NCI-H2196 (cell line): Measurements from ENCODE around the gene MYDGF.

Source experiments
- DNase-seq: peaks from one replicate; lab custom pipeline; 2025; ENCODE audit not compliant: unreplicated experiment; lab: John Stamatoyannopoulos, UW

MYDGF gene

DNA sequence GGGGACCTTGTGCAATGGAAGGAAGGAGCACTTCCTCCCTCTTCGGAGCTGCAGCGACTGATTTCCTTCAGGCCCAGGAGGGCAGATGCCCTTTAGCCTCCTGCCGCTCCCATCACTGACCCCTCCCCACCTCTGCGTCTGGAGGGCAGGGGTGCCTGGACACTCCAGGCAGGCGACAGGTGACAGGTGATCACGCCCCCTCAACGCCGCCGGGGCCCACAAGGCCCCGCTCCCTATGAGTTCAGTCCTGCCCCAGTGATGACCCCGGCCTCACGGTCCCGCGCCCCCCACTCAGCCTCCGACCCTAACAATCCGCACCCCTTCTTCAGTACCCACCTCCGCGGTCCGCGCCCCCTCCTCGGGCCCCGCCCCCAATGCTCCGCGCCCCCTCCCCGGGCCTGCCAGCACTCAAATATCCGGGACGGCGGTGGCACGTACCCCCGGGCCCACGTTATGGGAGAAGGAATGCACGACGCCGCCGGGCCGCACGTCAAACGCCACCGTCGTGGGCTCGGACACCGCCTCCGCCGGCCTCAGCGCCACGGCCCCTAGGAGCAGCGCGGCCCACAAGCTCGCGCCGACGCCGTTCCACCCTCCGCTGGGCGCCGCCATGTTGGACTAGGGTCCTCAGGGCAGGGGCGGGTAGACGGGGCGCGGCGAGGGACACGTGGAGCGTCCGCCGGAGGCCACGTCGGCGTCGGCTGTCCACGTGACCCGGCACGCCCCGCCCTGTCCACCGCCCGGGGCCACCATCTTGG, at the start of gene MYDGF:
Gene MYDGF (minus strand): TSS at position 620 of the 758 bp plus-strand sequence. CDS start 8 bp downstream, at position 612.
- DNase-seq, result peak; percentile 93

DNA sequence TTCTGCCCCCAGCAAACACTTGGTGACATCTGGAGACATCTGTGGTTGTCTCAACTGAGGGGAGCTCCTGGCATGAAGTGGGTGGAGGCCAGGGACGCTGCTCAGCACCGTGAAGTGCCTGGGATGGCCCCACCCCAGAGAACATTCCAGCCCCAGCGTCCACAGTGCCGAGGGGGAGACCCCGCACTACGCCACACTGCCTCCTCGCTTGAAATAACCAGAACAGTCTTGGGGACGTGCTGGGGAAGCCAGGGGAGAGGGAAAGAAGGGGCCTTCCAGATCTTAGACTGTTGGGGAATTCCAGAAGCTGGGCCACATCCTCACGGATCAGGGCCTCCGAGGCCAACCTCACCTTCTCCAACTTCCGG, 49.3 kb upstream of the MYDGF start:
- DNase-seq, result no peak

DNA sequence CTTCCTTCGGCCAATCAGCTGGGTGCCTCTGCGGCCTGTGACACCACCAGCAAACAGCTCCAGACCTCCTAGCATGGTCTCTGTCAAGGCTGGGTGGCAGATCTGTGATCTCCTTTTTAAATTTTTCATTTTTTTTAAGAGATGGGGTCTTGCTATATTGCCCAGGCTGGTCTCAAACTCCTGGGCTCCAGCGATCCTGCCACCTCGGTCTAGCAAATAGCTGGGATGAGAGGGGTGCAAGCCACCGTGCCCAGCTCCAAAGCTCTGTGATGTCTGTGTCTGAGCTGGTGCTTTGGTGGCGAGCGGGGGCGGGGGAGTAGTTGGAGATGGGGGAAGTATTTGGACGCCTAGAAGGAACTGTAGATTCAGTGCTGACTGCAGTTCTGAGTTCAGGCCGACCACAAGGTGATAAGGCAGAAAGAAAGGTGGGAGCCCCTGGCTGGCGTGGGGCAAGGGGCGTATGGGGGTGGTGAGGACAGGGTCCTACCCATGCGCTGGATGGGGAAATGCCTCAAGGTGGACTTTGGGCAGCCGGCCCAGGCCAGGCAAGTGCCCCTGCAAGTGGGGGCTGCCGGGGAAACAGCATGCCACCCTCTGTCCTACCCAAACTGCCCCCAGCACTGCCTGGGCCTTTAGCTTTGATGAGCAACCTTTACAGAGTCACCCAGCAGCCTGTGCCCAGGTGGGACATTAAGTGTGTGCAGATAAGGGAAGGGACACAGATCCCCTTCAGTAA, 48.0 kb upstream of the MYDGF start:
- DNase-seq, result no peak

DNA sequence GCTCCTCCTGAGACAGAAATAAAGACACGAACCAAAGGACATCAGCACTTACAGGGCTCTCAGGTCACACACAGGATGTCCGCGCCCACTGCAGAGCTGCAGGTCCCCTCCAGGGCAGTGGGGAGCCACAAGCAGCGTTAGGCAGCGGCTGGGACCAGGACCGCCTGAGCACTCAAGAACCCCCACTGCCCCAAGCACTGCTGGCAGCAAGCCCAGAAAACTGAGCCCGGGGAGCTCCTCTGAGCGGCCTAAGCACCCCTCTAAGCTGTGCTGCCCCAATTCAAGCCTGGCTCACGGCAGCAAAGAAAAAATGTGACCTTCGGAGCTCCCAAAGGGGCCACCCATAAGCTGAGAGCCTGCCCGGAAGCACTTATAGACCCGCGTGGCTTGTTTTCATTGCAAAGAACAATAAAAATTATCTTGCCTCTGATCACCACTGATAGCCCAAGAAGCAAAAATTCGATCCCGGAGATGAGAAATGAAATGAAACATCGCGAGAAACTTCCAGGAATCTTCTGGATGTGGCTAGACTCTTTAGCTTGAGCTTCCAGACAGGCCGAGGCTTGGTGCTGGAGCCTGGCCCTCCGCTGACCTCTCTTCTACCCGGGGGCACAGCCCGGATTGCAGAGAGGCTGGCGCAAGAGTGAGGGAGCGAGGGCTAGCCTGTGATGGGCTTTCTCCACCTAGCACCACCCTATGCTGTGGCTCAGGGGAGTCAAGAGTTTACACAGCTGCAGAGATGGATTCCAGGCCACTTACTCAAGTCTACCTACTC, 47.2 kb upstream of the MYDGF start:
- peak; percentile 46 for DNase-seq

DNA sequence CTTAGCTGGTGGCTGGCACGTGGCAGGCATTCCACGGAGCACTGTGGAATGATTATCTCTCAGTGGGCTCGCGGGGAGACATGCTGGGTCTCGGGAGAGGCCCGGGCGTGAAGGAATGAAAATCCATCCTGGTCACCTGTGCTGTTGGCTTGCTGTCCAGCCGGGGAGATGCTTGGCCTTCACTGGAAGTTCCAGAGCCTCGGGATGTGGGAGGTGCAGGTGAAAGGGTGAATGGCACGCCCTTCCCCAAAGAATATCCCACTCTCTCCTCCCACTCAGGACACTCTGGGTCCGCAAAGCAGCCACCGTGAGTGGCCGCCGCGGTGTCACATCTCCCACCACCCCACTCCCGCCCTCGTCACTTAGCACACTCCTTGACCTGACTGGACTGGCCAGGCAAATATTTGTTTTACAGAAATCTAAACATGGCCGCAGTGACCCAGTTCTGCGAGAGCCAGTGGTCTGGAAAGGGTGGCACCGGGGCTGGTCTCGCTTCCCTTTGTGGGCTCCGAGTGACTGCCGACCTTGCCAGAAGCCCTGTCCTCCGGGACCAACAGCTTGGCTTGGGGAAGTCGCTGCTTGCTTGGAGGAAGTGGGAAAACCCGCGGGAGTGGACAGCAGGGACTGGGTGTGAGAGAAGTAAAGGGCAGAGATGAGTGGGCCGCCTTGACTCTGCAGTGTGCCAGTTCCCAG, 45.5 kb upstream of the MYDGF start:
- DNase-seq, result peak; percentile 46

DNA sequence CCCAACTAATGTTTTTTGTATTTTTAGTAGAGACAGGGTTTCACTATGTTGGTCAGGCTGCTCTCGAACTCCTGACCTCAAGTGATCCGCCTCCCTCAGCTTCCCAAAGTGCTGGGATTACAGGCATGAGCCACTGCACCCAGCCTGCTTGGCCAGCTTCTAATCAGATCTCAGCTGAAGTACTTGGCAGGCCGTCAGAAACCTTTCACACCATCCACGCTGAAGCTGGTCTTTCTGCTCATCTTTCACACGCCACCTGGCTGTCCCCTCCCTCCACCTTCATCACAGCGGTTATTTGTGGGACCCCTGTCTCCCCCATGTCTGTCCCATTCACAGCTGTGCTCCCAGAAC, 45.0 kb upstream of the MYDGF start:
- peak; percentile 66 for DNase-seq

DNA sequence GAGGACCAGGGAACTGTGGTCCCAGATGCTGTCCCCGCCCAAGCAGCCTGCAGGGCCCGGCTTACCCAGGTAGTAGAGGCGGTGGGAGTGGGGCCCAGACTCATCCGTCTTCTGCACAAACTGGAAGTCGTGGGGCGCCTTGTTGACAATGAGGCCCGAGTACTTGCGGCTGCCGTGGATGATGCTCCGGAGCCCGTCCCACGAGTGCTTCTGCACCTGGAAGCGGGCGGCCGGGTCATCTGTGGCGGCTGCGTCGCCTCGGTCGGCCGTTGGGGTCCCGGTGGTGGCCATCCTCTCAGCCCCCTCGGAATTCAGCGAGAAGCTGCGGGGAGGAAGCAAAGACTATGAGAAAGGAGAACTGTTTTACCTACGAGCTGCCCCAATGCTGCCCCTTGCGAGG, 43.9 kb upstream of the MYDGF start:
- DNase-seq, result no peak

DNA sequence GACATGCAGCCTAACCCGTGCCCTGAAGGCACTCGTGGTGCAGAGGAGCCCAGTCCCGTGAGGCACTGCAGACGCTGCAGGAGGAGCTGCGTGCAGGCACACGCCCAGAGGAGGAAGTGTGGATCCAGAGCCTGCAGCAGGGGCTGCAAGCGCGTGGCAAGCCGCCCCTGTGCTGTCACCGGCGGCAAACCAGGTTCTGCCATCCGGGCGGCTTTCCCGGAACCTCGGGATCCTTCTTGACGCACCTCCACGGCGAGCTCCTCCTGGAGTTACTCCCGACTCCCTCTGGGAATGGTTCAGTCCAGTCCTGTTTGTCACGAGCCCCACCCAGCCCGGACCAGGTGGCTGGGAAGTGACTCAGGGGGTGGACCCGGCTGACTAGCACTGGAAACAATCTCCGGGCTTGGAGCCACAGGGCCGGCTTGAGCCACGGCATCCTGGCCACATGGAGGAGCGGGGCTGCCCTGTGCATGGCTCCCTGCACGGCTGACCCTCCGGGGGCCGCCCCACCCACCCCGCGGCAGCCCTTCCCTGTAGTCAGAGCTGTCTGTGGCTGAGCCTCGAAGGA, 43.3 kb upstream of the MYDGF start:
- DNase-seq, result peak; percentile 26

DNA sequence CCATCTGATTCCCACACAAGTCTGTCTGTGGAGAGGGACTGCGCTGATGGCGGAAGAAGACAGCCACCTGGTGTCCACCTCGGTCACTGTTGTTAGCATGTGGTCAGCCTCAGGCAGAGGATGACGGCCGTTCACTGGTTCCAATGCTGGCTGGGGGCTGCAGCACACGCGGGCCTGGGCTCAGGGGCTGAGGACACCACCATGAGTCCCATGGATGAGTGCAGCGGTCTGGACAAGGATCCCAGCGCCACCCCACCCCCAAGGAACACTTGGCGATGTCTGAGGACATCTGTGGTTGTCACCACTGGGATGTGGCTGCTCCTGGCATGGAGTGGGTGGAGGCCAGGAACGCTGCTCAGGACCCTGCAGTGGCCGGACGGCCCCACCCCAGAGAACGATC, 42.6 kb upstream of the MYDGF start:
- no peak for DNase-seq

DNA sequence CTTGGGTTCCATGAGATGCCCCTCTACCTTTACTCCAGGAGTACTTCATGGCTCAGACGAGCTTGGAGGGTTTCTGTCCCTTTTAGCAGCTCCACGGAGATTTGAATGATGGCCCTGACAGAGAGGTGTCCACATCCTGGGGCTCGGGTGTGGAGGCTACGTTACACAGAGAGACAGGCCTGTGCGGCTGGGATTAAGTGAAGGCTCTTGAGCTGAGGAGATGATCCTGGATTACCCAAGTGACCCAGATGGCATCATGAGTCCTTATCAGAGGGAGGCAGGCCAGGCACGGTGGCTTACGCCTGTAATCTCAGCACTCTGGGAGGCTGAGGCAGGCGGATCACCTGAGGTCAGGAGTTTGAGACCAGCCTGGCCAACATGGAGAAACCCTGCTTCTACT, 41.1 kb upstream of the MYDGF start:
- no peak for DNase-seq

DNA sequence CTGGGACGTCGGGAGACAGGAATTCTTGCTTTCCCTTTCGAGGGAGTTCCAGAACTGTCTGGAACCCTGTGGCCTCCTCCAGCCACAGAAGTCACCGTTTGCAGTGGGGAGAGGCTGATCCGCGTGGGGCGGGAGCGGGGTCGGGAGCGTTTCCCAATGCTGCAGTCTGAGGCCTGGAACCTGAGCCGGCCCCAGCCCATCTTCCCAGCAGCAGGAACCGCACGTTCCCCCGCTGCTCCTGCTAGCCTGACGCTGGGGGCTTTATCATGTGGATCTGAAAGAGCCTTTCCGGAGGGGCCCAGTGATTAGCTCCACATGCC, 40.1 kb upstream of the MYDGF start:
- no peak for DNase-seq

DNA sequence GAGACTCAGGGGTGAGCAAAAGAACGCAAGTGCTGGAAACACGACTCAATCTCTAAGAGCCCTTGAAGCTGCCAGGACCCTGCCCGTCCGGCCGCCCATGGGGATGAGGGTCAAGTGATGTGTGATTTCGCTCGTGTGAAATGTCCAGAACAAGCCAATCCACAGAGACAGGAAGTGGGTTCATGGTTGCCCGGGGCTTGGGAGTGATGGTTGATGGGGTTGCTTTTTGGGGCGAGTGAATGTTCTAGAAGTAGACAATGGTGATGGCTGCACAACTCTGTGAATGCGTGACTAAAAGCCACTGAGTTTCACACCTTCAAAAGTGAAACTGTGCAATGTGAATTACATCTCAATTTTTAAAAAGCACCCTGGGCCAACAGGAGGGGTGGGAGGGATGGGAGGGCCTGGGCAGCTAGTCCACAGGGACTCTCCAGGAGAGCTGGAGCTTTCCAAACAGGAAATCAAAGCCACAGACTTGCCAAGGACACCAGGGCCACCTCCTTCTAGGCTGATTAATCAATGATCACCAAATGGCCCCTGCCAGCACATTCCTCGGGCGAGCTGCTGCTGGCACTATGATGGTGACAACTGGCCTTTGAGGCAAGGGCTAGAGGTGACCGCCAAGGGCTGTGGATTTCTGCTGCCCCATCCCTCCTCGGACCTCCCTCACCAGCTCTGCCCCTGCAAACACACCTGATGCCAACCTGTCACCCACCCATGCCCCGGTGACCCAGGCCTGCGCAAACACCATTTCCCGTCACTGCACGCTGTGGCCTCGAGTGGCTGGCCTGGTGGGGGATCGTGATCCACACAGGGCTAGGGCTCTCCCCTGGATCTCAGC, 39.5 kb upstream of the MYDGF start:
- DNase-seq, result no peak

DNA sequence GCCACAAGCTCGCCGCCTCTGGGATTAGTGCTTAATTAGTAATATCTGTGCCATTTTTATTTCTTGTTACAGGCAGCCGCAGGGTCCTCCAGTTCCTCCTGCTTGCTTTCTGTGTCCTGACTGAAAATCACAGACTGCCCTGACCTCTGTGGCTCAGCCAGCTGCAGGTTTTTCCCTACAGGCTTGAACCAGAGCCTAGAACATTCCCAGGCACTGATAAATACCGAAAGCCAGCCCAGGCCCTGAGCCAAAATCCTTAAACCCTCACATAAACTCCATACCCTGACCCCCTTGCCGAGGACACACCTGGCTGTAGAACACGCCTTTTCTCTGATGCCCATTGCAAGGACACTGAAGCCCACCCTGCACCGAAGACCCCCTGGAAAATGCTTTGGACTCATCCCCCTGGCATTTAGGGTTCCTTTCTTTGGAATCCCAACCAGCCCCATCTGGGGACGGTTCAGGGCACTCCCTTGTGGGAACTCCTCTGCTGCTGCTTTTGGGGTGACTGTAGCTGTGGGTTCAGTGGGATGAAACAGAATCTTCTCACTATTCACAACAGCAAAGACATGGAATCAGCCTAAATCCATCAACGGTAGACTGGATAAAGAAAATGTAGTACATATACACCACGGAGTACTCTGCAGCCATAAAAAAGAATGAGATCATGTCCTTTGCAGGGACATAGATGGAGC, 38.0 kb upstream of the MYDGF start:
- no peak for DNase-seq

DNA sequence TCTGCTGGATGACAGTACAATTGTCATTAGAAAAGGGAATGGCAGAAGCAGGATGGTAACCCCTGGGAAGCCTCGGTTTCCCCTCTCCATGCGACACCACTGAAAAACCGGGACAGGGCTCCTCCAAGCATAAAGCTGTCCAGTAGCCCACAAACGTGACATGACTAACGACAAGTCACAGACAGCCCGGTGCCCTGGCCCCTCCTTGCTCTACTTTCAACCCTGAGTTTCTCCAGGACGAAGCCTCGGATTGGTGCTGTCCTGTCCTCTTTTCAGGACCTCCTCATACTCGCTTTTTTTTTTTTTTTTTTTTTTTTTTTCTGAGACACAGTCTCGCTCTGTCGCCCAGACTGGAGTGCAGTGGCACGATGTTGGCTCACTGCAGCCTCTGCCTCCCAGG, 37.2 kb upstream of the MYDGF start:
- DNase-seq, result no peak

DNA sequence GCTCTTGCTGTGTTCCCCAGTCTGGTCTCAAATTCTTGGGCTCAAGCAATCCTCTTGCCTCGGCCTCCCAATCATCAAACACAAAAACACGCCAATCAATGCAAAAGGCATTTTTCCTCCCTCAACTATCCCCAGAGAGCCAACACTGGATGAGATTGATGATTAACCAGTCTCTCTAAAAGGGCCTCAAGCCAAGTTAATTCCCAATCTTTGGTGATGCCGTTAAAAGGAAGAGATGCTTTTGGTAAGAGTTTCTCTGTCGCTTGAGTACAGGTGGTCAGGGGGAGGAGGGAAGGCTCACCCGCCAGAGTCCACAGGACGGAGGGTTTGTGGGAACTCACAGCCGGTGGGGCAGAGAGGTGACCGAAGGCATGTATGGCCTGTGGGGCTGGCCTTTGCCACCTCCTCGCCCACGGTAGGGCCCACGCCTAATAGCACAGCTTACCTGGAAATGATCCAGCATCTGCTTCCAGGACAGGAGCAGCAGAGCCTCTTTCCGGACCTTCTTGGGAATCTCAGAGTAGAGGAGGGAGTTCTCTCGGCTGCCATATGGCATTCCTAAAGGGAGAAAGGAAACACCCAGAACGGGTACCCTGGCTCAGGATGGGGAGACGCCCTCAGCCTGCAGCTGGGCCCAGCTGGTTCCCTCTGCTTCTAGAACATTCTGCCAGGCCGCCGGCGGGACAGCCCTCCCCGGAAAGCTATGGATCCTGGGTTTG, 35.4 kb upstream of the MYDGF start:
- DNase-seq, result no peak

DNA sequence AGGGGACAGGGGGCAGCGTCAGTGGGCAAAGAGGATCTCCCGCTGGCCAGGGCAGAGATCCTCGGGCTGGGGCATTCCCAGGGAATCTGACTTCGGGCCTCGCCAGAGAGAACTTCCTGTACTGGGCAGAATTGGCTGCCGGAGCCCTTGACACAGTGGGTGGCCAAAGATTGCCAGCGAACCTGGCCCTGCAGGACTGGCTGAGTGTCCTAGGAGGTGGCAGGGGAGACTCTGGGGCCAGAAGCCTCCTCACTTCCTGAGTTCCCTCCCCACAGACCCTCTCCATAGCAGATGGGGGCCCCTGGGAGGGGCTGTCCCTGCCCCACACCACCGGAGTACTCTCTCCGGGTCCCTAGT, 34.2 kb upstream of the MYDGF start:
- DNase-seq, result no peak

DNA sequence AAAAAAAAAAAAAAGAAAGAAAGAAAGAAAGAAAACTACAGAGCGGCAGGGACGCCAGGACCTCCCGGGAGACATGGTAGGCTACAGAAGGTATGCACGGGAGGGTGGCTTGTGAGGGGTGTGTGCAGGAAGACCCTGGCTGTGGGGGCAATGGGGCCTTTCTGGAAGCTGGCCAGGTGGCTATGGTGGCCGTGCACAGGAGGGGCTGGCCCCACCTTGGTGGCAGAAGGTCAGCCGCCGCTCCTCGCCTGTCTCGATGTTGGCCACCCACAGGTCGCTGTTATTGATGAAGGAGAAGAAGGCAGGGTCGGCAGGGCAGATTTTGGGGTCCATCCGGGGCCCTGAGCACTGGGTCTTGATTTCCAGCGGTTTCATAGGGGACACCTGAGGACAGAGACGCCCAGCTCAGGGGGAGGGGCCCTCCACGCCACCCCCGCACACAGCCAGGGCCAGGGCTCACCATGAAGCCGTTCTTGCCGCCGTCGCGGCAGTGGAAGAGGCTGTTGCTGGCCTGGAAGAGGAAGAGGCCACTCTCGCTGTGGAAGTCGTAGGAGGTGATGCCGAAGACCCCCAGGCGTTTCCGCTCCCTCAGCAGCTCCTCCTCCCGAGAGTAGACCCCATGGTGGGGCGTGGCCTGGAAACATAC, 33.7 kb upstream of the MYDGF start:
- no peak for DNase-seq

DNA sequence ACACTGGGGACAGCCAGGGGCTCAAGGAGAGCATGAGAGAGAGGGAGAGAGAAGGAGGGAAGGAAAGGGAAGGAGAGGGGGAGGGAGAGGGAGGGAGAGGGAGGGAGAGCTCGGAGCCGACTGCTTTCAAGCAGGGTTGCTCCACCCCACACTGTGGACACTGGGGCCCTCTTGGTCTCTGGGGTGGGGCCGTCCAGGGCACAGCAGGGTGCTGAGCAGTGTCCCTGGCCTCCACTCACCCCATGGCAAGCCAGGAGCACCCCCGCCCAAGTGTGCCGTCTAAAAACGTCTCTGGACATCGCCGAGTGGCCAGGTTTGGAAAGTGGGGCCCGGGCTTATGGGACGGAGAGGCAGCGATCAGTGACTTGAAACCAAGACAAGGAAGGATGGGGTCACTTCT, 32.6 kb upstream of the MYDGF start:
- DNase-seq, result no peak

DNA sequence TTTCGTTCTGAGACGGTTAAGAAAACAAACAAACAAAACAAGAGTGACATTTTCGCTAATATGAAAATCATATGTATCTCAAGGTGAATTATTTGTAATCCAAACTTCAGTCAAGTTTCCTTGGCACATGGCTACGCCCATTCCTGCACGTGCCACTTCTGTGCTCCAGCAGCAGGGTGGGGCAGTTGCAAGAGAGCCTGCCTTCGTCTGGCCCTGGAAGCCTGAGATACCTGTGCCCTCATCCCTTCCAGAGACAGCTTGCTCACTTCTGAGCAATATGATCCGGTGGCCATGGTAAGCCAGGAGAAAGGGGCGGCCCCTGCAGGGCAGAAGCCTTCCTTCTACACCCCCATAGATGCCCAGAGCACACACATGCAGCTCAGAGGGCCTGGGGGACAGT, 31.4 kb upstream of the MYDGF start:
- no peak for DNase-seq
